Smooth muscle cell (in vitro differentiated cells): ENCODE measurements around the gene ADAMTS2. TPM values are rescaled to one million over a fixed set of nuclear protein-coding genes. Genes with fewer than 3 reads are reported as not detected.

Experiments used
- DNase-seq: peaks from one replicate; lab custom pipeline; 2025; ENCODE audit not compliant: unreplicated experiment; lab: John Stamatoyannopoulos, UW
- H2AFZ ChIP-seq: fragments of 200-600 bp; sonication (generic); 2 replicates; pipeline ENCODE4 v1.6.0; 2016; ENCODE audit warnings: antibody characterized with exemption, low read depth, mild to moderate bottlenecking
- H3F3A ChIP-seq: fragments of 200-600 bp; sonication (generic); 2 replicates; pipeline ENCODE4 v1.6.0; 2017; ENCODE audit warnings: antibody characterized with exemption, low read depth
- H3K27ac ChIP-seq: fragments of 200-600 bp; sonication (generic); 2 replicates; pipeline ENCODE4 v1.5.1; 2016; ENCODE audit warnings: low read depth, mild to moderate bottlenecking
- H3K27me3 ChIP-seq: fragments of 200-600 bp; sonication (generic); 2 replicates; pipeline ENCODE4 v1.6.1; 2016; ENCODE audit warnings: low read depth, mild to moderate bottlenecking
- H3K36me3 ChIP-seq: fragments of 200-600 bp; sonication (generic); 2 replicates; pipeline ENCODE4 v1.5.1; 2016; ENCODE audit warnings: low read depth
- H3K4me1 ChIP-seq: fragments of 200-600 bp; sonication (generic); 2 replicates; pipeline ENCODE4 v1.5.1; 2016; ENCODE audit warnings: low read depth
- H3K4me2 ChIP-seq: fragments of 200-600 bp; sonication (generic); 2 replicates; pipeline ENCODE4 v1.6.0; 2016; ENCODE audit warnings: mild to moderate bottlenecking
- H3K4me3 ChIP-seq: fragments of 200-600 bp; sonication (generic); 2 replicates; pipeline ENCODE4 v1.5.1; 2016; ENCODE audit warnings: mild to moderate bottlenecking
- H3K79me2 ChIP-seq: fragments of 200-600 bp; sonication (generic); 2 replicates; pipeline ENCODE4 v1.6.0; 2016; ENCODE audit warnings: low read depth, mild to moderate bottlenecking
- H3K9ac ChIP-seq: fragments of 200-600 bp; sonication (generic); 2 replicates; pipeline ENCODE4 v1.6.0; 2016; ENCODE audit warnings: low read depth
- H3K9me3 ChIP-seq: fragments of 200-600 bp; sonication (generic); replicated peaks from 2 replicates; pipeline ENCODE4 v1.5.1; 2016; ENCODE audit warnings: low read depth
- H4K20me1 ChIP-seq: fragments of 200-600 bp; sonication (generic); 2 replicates; pipeline ENCODE4 v1.6.0; 2016; ENCODE audit warnings: low read depth
- WGBS: methylation state at CpG from one replicate; pipeline ENCODE4 v1.1.7; 2016; ENCODE audit warnings: low lambda C conversion rate; 5-methylcytosine and 5-hydroxymethylcytosine counted together
- polyA plus RNA-seq: library from polyadenylated mRNA; unstranded; fragments of >200 nt; fragmentation: Nextera tagmentation; extraction: Ambion mirVana; gene quantifications from 2 replicates; pipeline ENCODE4 v1.2.1, GENCODE V29; 2016
- total RNA-seq: library from RNA; depleted of rRNA; stranded (reverse); fragments of >200 nt; gene quantifications from 2 replicates; pipeline ENCODE4 v1.2.3, GENCODE V29; 2014
- TF ChIP-seq, protein P1 (sequence below): fragments of 200-600 bp; sonication (generic); IDR thresholded peaks from 2 replicates; pipeline ENCODE4 v1.5.1; 2017; ENCODE audit warnings: borderline replicate concordance, mild to moderate bottlenecking, antibody characterized with exemption; ENCODE audit not compliant: insufficient read depth, poor library complexity, severe bottlenecking

ADAMTS2 gene
- total and polyA plus RNA-seq, 2 experiments from 2014 or later = 22.8 to 37.5 TPM

DNA sequence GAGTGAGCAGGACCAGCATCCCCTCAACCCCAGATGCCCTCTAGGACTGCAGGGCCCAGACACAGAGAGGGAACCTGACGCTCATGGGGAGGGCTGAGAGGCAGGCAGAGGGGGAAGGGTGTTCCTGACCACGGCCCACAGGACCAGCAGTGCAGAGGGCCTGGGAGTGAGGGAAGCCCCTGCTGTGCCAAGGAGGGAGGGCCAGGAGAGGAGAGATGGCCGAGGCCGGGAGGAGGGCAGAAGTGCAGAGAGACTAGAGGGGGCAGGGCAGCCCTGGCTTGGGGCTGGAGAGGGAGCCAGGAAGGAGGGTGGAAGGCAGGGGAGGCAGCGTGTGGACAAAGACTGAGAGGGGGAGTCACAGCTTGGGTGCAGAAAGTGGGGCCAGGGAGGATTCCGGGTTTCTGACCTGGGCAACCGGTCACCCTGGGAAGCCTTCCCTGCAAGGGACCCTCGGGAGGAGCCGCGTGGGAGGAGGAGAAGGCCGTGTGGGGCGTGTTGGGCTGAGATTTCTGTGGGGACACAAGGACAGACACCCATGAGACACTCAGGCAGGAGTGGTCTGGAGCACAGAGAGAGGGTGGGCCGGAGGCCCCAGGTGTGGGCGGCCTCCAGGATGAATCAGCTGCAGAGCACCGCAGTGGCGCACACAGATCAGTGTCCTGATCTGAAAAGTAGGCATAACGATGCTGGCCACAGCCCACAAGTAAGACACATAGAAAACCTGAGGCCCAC is 117.5 kb downstream of the ADAMTS2 start:
- 61% methylated on average over 17 of the region's 17 CpGs for WGBS
- no peak overlapping the region for H3K4me2 ChIP-seq
- no peaks in the 10 kb centered on the region for H3K79me2 ChIP-seq
- H3K27me3 ChIP-seq = no peaks in the 10 kb centered on the region
- no peak overlapping the region for H3K4me3 ChIP-seq
- H3F3A ChIP-seq = no peaks in the 10 kb centered on the region
- H2AFZ ChIP-seq = no peak overlapping the region
- H4K20me1 ChIP-seq = peaks cover 6% of the 10 kb centered on the region
- no peak overlapping the region for H3K9ac ChIP-seq
- H3K9me3 ChIP-seq = no peaks in the 10 kb centered on the region
- TF ChIP-seq, protein P1, sequence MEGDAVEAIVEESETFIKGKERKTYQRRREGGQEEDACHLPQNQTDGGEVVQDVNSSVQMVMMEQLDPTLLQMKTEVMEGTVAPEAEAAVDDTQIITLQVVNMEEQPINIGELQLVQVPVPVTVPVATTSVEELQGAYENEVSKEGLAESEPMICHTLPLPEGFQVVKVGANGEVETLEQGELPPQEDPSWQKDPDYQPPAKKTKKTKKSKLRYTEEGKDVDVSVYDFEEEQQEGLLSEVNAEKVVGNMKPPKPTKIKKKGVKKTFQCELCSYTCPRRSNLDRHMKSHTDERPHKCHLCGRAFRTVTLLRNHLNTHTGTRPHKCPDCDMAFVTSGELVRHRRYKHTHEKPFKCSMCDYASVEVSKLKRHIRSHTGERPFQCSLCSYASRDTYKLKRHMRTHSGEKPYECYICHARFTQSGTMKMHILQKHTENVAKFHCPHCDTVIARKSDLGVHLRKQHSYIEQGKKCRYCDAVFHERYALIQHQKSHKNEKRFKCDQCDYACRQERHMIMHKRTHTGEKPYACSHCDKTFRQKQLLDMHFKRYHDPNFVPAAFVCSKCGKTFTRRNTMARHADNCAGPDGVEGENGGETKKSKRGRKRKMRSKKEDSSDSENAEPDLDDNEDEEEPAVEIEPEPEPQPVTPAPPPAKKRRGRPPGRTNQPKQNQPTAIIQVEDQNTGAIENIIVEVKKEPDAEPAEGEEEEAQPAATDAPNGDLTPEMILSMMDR = no peak
- no peaks in the 10 kb centered on the region for H3K36me3 ChIP-seq
- DNase-seq = no peak
- H3K4me1 ChIP-seq = peaks cover 11% of the 10 kb centered on the region
- H3K27ac ChIP-seq = no peak overlapping the region

- Histone ChIP-seq H3K4me1 (peaks cover 11% of the 10 kb centered on the region), H3K4me3 (no peak overlapping the region)
- 87% methylated on average over 4 of the region's 4 CpGs for WGBS
These were observed 118.1 kb downstream of the ADAMTS2 start for GRCh38 chr5:179227229-179227579.

GRCh38 chr5:179226696-179227095 is 118.6 kb downstream of the ADAMTS2 start:
- H3K36me3 ChIP-seq = no peaks in the 10 kb centered on the region
- H3K4me3 ChIP-seq = no peak overlapping the region
- H3K9me3 ChIP-seq = no peaks in the 10 kb centered on the region
- no peak overlapping the region for H3K9ac ChIP-seq
- H2AFZ ChIP-seq = no peak overlapping the region
- DNase-seq = no peak
- H4K20me1 ChIP-seq = peaks cover 6% of the 10 kb centered on the region
- no peak overlapping the region for H3K4me2 ChIP-seq
- H3K4me1 ChIP-seq = peaks cover 11% of the 10 kb centered on the region
- 83% methylated on average over 8 of the region's 8 CpGs for WGBS
- no peaks in the 10 kb centered on the region for H3F3A ChIP-seq
- H3K79me2 ChIP-seq = no peaks in the 10 kb centered on the region
- no peak overlapping the region for H3K27ac ChIP-seq
- H3K27me3 ChIP-seq = no peaks in the 10 kb centered on the region
- TF ChIP-seq, protein P1 = no peak

More at GRCh38 chr5:179227229-179227579, 118.1 kb downstream of the ADAMTS2 start:
- Histone ChIP-seq H3K4me2 (no peak overlapping the region), H3K27ac (no peak overlapping the region), H3F3A (no peaks in the 10 kb centered on the region), H3K79me2 (no peaks in the 10 kb centered on the region), H4K20me1 (peaks cover 6% of the 10 kb centered on the region), H3K9me3 (no peaks in the 10 kb centered on the region), H3K9ac (no peak overlapping the region), H2AFZ (no peak overlapping the region), H3K36me3 (no peaks in the 10 kb centered on the region), H3K27me3 (no peaks in the 10 kb centered on the region)
- TF ChIP-seq, protein P1 = no peak
- DNase-seq = no peak

- H3K27me3 ChIP-seq = no peaks in the 10 kb centered on the region
- H3K4me3 ChIP-seq = no peak overlapping the region
- H3F3A ChIP-seq = no peaks in the 10 kb centered on the region
- no peak overlapping the region for H3K4me2 ChIP-seq
- H3K9me3 ChIP-seq = no peaks in the 10 kb centered on the region
- H3K36me3 ChIP-seq = no peaks in the 10 kb centered on the region
- peaks cover 11% of the 10 kb centered on the region for H3K4me1 ChIP-seq
- whole genome bisulfite sequencing = 95% methylated on average over 19 of the region's 19 CpGs
- H4K20me1 ChIP-seq = peaks cover 6% of the 10 kb centered on the region
- no peak for DNase-seq
- H3K79me2 ChIP-seq = no peaks in the 10 kb centered on the region
- H3K27ac ChIP-seq = no peak overlapping the region
- TF ChIP-seq, protein P1 = no peak
- no peak overlapping the region for H3K9ac ChIP-seq
- no peak overlapping the region for H2AFZ ChIP-seq
These were observed 119.9 kb downstream of the ADAMTS2 start for GRCh38 chr5:179225387-179225786.
